ENCODE results near the gene CD82.
"Not testable (repeated sequence)": the region's sequence is repeated elsewhere in the genome, so short reads cannot be mapped to it uniquely, and the experiment has no call there.

Gene CD82

DNA sequence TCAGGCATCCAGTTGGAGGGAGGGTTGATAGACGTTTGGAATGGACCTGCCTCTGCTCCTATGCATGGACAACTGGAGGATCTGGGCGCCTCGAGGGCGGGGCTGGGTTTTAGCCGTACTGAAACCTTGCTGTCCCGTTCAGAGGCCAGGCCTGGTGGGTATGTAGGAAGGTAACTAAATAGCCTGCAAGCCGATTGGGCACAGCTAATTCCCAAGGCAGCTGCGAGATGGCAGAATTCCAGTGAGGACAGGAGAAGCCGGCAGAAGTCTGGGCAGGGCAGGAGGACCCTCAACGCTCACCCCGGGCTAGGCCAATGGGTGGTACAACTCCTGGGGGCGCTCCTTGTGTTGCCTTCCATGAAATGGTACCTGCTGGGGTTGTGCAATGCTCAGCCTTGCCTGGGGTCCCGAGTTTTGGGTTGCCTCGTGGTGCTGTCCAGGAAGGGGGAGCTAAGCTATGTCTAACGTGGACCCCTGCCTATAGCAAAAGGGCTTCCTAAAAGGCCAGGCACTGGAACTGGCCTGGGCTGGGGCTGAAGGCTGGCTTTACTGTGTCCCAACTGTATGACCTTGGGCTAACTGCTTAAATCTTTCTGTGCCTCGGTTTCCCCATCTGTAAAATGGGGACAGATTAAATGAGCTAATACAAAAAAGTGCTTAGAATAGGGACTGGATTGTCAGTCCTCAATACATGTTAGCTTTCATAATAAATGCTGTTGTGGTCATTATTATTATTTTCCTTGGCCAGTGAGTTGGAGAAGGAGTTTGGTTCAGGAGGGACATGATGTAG, 30.1 kb upstream of the CD82 start:
- DNase-seq, result no peak

DNA sequence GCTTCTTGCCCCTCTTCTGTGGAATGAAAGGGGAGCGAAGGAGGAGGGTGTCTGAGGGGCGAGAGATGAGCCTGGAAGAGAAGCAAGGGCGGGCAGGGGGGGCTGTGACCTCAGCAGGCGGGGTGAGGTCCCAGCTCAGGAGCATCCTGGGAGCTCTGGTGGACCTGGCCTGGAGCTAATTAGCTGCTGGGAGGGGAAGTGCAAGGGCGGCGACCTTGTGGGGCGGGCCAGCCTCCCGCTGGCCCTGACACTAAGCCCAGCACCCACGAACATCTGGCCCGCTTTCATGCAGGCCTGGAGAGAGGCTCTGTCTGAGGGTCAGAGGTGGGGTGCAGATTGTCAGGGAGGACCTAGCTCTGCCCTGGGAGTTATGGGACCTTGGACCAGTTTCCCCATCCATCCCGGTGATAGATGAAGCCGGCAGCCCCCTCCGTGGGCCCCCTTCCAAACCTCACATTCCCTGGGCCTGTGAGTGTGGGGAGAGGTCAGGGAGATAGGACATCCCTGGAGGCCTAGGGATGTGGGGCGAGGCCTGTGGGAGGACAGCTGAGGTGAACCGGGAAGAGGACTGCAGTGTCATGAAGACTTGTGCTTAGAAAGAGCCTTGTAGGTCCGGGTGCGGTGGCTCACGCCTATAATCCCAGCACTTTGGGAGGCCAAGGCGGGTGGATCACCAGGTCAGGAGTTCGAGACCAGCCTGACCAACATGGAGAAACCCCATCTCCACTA, 28.5 kb upstream of the CD82 start:
- no peak for DNase-seq

DNA sequence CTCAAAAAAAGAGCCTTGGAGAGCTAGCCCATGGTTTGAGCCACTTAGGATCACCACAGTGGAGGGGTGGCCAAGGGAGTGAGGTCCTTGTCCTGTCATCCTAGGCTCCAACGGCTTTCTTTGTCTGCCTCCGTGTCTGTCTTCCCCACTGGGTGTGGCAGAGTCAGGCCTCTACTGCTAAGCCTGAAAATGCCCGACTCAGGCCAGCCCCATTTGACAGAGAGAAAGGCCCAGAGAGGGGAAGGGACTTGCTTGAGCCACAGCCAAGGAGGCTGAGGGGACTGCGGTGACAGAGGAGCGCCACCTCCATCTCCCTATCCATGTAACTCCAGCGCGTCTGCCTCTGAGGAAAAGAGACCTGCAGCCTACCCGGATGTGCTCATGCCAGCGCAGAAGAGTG, 27.8 kb upstream of the CD82 start:
- no peak for DNase-seq

DNA sequence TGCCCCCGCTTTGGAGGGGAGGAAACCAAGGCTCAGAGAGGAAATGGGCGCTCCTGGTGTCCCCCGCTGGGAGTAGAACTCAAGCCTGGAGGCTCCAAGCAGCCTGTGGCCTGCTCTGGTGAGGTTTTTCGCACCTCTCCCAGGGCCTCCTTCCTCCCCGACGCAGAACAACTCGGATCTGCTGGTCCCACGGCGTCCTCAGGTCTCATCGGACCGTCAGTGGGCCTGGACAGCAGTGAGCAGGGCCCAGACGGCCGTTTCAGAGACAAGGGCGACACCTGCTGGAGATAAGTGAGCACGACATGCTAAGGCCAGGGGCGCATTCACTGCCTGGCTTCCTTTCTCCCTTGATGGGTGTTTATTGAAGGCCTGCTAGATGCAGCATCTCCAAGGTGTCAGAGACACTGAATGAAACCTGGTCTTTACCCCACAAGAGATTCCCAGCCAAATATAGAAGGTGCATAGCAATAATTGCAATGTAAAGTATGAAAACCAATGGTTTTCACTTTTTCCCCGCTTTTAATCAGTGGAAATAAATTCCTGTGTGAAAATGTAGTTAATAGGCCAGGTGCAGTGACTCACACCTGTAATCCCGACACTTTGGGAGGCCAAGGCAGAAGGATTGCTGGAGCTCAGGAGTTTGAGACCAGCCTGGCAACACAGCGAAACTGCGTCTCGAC, 26.9 kb upstream of the CD82 start:
- DNase-seq, result peak; percentile 88

DNA sequence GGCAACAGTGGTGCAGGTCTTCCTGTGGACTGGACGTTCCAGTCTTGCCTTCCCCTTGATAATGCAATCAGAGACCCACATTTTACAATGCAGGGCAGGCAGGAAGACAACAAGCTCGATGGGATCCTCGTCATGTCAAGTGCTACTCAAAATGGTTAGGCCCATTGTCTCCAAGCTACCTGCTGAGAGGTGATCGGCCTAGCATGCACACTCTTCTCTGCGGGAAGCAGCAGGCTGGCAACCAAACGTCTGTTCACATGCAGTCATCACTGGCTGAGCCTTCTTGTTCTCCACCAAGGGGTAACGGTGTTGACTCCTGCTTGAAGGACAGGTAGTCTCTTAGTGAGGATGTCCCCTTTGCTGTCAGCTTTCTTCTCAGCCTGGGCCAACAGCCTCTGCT, 25.5 kb upstream of the CD82 start:
- no peak for DNase-seq

DNA sequence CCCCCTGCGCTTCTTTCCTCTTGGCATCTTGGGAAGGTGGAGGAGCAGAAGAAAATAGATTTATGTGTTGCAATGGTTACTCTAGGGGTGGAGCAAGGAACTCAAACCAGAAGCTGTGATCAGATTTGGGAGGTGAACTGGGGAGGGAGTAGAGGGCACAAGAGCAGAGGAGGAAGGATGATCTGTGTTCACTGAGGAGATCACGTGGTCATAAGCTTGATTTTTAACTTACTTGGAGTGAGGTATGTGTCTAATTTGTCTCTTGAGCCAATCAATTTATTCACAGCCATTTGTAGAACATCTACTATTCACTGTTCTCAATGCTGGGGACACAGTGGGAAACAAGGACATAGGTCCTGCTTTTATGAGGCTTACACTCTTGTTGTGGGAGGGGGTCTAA, 24.8 kb upstream of the CD82 start:
- DNase-seq, result no peak

DNA sequence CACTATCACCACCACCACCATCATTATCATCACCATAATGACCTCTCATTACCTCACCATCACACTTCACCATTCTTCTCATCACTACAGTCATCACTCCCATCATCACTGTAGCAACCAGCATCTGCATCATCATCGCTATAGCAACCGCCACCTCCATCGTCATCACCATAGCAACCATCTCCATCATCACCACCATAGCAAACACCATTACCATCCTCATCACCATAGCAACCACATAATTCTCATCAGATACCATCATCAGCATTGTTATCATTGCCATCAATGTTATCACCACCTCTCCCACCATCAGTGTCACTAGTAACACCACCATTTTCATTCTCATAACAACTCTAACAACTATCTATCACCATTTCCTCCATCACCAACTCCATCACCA, 23.1 kb upstream of the CD82 start:
- DNase-seq, result no peak

DNA sequence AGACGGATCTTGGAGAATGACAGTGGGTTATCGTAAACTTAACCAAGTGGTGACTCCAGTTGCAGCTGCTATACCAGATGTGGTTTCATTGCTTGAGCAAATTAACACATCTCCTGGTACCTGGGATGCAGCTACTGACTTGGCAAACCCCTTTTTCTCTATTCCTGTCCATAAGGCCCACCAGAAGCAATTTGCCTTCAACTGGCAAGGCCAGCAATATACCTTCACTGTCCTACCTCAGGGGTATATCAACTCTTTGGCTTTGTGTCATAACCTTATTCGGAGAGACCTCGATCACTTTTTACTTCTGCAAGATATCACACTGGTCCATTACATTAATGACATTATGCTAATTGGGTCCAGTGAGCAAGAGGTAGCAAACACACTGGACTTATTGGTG, 18.5 kb upstream of the CD82 start:
- DNase-seq, result not testable (repeated sequence)

DNA sequence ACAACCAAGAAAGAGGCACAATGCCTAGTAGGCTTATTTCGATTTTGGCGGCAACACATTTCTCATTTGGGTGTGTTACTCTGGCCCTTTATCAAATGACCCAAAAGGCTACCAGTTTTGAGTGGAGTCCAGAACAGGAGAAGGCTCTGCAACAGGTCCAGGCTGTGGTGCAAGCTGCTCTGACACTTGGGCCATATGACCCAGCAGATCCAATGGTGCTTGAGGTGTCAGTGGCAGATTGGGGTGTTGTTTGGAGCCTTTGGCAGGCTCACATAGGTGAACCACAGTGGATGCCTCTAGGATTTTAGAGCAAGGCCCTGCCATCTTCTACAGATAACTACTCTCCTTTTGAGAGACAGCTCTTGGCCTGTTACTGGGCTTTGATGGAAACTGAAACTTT, 17.9 kb upstream of the CD82 start:
- DNase-seq, result not testable (repeated sequence)

DNA sequence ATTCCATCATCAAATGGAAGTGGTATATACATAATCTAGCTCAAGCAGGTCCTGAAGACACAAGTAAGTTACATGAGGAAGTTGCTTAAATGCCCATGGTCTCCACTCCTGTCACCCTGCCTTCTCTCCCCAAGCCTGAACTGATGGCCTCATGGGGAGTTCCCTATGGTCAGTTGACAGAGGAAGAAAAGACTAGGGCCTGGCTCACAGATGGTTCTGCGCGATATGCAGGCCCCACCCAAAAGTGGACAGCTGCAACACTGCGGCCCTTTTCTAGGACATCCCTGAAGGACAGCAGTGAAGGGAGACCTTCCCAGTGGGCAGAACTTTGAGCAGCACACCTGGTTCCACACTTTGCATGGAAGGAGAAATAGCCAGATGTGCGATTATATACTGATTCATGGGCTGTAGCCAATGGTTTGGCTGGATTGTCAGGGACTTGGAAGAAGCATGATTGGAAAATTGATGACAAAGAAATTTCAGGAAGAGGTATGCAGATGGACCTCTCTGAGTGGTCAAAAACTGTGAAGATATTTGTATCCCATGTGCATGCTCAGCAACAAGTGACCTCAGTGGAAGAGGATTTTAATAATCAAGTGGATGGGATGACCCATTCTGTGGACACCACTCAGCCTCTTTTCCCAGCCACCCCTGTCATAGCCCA, 17.3 kb upstream of the CD82 start:
- no peak for DNase-seq

DNA sequence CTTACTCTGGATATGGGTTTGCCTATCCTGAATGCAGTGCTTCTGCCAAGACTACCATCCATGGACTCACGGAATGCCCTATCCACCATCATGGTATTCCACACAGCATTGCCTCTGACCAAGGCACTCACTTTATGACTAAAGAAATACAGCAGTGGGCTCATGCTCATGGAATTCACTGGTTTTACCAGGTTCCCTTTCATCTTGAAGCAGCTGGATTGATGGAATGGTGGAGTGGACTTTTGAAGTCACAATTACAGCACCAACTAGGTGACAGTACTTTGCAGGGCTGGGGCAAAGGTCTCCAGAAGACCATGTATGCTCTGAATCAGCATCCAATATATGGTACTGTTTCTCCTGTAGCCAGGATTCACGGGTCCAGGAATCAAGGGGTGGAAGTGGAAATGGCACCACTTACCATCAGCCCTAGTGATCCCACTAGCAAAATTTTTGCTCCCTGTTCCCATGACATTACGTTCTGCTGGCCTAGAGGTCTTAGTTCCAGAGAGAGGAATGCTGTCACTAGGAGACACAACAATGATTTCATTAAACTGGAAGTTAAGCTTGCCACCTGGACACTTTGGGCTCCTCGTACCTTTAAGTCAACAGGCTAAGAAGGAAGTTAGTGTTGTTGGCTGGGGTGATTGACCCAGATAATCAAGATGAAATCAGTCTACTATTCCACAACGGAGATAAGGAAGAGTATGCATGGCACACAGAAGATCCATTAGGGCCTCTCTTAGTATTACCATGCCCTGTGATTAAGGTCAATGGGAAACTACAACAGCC, 16.3 kb upstream of the CD82 start:
- DNase-seq, result not testable (repeated sequence)

DNA sequence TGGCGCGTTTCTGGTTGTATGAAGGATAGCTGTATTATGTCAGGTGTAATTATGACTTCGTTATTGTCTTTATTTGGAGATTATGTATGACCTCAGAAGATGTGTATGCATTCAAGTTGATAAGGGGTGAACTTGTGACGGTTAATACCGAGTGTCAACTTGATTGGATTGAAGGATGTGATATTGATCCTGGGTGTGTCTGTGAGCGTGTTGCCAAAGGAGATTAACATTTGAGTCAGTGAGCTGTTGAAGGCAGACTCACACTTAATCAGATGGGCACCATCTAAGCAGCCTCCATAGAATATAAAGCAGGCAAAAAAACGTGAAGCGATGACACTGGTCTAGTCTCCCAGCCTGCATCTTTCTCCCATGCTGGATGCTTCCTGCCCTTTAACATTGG, 15.3 kb upstream of the CD82 start:
- no peak for DNase-seq

DNA sequence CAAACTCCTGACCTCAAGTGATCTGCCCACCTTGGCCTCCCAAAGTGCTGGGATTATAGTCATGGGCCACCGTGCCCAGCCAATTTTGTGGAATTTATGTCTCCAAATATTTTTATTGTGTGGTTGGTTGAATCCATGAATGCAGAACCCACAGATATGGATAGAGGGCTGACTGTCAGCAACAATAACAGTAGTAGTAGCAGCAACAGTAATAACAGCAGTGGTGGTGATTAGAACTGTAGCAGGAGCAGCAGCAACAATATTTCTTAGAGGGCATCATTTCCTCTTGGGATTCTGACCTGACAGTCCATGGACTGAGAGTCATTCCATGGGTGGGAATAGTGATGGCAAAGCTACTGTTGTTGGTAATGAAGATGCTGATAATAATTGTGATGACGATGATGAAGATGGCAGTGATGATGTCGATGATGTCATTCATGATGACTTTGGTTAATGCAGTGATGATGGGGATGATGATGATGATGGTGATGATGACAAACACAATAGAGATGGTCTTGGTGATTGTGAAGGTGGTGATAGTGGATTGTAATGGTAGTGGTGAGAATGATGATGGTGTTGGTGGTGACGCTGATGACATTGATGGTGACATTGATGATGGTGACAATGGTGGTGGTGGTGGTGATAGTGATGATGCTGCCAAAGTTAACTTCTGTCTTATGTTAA, 13.9 kb upstream of the CD82 start:
- no peak for DNase-seq

DNA sequence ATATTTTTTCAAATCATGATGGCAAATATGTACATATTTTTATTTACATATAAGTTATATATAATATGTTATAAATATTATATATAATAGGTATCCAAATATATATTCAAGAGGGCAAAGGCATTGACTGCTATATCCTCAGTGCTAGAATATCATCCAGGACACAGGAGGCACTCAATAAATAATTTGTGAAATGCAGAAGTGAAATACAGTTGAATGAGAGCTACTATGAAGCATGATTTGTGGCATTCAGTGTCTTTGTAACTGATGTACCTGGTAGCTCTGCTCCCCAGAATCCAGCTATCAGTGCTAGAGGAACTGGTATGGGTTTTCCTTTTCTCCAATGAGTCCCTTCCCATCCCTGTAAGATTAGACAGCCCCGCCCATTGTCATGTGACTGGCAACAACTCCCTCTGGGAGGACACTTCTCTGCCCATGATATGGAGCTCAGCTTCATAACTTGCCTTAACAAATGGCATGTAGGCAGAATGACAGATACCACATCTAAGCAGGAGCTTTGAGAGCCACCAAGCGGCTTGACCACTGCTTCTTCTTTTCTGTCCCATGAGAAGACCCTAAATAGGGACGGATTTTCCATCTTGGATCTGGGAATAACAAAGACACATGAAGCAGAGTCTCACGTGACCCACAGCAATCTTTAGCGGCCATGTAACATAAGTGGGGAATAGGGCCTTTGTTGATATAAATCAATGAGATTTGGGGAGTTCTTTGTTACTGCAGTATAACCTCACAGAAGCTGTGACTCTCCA, 10.2 kb upstream of the CD82 start:
- no peak for DNase-seq

DNA sequence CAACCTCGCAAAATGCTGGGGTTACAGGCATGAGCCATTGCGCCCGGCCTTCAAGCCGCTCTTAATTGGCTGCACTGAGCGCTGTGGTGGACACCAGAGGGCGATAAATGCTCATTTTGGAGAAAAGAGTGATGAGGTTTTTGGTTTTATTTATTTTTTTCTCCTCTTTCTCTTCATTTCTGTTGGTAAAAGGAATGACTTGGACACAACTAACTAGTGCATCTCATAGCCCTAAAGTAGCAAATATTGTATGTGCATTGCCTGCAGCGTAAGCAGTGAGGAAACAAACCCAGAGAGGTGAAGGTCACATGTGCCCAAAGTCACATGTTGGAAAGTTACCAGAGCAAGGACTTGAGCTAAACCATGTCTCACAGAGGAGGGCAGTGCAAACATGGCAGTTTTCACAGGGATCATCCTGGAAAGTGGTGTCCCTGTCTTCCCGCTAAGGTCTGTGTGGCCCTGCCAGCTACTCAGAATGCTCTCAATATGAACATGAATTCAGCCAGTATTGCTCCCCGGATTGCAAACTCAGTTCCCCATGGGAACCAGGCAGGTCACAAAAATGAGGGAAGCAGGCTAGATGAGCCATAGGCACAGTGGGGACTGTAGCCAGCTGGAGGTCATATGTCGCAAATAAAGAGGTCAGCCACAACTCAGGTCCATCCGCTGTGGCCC, 8.6 kb upstream of the CD82 start:
- peak; percentile 74 for DNase-seq

DNA sequence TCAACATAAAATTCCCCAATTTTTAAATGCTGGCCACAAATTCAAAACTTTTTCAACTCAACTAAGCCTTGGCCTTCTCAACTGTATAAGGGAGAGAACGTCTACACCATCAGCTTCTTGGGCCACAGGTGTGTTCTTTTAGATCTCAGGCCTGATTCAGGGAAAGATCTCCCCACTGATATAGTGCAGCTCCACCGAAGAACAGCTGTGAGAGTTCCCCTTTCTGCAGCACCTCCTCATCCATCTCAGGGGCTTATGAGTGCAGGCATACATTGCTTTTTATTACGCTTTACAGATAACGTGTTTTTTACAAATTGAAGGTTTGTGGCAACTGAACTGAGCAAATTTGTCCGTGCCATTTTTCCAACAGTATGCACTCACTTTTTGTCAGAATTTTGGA, 8.0 kb upstream of the CD82 start:
- DNase-seq, result no peak

DNA sequence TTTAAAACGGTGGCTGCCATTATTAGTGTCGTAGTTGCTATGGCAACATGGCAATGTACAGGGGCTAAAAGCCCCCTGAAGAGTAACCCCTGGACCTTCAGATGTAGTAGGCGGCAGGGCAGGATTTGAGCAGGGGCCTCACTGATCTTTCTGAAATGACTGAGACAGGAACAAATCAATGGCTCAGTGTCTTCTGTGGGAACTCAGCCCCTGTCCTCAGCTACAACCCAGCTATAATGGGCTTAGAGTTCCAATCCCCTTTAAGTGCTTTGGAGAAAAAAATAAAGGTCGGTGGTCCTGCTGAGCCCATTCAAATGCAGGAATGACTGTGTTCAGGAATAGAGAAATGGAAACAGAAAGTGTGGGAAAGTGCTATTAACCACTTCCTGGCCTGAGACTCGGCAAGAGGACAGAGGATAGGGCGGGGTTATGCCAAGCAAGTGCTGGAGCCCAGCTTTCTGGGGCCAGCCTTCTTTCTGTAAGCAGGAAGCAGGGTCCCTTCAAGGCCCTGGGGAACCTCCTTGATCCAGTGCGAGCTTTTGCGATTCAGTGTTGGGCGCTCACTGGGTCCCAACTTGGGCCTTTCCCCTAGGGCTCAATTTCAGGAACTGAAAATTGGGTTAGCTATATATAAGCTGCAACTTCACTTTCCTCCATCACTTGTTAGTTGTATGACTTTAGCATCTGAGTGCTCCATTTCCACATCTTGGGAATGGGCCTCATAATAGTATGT, 6.1 kb upstream of the CD82 start:
- DNase-seq, result no peak

DNA sequence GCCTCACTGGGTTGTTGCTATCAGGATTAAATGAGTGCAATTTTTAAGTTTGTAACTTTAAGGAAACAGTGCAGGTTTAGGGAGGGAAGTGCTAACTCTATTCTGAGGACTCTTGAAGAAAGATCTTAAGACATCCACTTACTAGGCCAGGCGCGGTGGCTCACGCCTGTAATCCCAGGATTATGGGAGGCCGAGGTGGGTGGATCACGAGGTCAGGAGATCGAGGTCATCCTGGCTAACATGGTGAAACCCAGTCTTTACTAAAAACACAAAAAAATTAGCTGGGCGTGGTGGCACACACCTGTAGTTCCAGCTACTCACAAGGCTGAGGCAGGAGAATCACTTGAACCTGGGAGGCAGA, 5.5 kb upstream of the CD82 start:
- not testable (repeated sequence) for DNase-seq

DNA sequence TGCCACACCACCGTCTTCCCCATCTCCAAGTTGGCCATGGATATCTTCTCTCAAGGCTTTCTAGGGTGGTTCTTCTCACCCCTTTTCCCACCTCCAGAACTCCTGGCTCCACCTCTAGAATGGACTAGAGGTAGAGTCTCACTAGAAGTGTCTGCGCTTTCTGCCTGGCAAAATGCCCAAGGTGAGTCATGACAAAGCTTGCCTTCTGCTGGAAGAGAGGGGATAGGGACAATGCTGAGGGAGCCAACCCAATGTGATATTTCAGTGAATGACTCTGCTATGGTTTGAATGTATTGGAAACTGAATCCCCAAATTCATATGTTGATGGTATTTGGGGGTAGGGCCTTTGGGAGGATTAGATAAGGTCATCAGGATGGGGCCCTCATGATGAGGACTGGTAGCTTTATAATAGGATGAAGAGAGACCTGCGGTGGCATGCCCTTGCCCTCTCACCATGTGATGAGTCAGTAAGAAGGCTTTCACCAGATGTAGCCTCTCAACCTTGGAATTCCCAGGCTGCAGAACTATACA, 4.1 kb upstream of the CD82 start:
- DNase-seq, result no peak

Measured in activated CD8-positive, alpha-beta memory T cell treated with anti-CD3 and anti-CD28 coated beads, Interleukin-2, amount 50 U/mL, for 48 hours (primary cell).